Stimulated activated CD4-positive, alpha-beta T cell treated with anti-CD3 and anti-CD28 coated beads, Interleukin-12 subunit alpha, Interleukin-12 subunit beta, amount 100 ng/mL, for 24 hours (primary cell): ENCODE results near the gene IAPP.
"Not testable (repeated sequence)": the region's sequence is repeated elsewhere in the genome, so short reads cannot be mapped to it uniquely, and the experiment has no call there.

Experiments used
- DNase-seq, 2 experiments: peaks; one replicate each; pipeline ENCODE4 v3.0.0-alpha.2; 2020; ENCODE audit warnings: low read depth in 2 of 2

Gene IAPP

DNA sequence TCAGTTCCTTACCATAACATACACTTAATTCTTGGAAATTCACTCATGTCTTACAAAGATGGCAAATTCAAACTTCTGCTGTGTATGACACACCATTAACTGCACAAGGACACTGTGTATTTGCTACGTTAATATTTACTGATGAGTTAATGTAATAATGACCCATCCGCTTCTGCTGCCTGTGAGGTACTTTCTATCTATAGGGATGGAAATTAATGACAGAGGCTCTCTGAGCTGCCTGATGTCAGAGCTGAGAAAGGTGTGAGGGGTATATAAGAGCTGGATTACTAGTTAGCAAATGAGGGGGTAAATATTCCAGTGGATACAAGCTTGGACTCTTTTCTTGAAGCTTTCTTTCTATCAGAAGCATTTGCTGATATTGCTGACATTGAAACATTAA is at the start of gene IAPP:
IAPP (plus strand) TSS at position 301 of the 400 bp plus-strand sequence. CDS start 450 bp downstream, outside the sequence.
- DNase-seq: no peak

DNA sequence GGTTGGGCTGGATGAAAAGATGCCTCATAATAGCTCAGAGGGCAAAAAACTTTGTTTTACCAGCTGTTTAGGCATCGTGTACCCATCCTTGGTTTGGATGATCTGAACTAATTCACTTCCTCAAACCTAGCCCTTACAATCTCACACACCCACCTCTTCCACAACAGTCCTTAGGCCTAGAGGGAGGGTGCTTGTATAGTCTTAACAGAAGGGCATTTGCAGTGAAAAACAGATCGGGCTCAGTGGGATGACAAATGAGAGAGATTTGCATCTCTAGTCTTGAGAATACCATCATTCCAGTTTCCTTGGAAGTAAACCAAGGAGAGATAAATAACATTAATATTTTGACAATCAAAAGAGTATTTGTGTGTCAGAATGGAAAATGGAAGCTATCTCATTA is 49.0 kb upstream of the IAPP start:
- DNase-seq: no peak

DNA sequence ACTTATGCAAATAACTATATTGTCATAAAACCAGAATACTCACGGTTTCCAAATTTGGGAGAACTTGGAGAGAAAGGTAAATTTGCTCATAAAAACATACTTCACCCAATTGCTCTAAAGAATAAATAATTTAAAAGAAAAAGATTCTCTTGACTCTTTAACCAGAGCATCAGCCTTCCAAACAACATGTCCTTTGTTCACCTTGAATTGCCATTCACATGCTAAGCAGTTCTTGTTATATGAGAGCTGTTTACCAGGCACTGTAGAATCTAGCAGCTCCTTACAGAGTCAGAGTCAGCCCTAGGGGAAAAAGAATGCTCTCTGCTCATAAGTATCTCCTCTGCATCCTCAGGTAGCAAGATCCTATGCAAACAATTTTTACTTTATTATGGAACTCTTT is 48.2 kb upstream of the IAPP start:
- DNase-seq: no peak

- DNase-seq: no peak
These were observed 44.1 kb upstream of the IAPP start for GRCh38 chr12:21328578-21328977.

DNA sequence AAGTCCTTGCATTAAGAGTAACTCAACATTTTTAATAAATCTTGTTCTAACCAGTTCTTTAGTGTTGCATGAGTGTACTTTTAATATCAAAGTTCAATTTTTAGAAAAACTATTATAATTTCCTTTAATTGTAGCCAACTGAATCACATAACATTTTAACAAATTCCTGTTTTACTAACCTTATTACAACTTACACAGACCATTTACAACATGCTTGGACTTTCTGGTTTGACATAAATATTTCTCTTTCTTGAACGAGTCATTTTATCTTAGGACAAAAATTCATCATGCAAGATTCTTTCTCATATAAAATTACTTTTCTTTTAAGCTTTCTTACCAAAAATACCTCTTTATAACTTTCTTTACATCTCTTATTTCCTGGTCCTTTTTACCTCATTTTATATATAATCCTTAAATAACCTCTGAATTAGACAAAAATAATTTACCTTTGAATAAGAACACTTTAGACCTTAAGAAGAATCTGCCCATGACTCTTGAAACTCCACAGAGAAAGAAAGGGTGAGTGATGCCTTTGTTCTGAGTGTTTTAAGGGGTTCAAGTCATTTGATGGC is 41.9 kb upstream of the IAPP start:
- no peak for DNase-seq

- no peak for DNase-seq
These were observed 37.9 kb upstream of the IAPP start, which contains the start of gene SLCO1A2 for GRCh38 chr12:21334771-21335325. Gene SLCO1A2 (minus strand): TSS chr12:21334917. CDS start chr12:21334647, 270 bp downstream.

GRCh38 chr12:21336656-21337055 is 36.0 kb upstream of the IAPP start:
- DNase-seq: no peak

- no peak for DNase-seq
These were observed 35.2 kb upstream of the IAPP start for GRCh38 chr12:21337453-21337852.

DNA sequence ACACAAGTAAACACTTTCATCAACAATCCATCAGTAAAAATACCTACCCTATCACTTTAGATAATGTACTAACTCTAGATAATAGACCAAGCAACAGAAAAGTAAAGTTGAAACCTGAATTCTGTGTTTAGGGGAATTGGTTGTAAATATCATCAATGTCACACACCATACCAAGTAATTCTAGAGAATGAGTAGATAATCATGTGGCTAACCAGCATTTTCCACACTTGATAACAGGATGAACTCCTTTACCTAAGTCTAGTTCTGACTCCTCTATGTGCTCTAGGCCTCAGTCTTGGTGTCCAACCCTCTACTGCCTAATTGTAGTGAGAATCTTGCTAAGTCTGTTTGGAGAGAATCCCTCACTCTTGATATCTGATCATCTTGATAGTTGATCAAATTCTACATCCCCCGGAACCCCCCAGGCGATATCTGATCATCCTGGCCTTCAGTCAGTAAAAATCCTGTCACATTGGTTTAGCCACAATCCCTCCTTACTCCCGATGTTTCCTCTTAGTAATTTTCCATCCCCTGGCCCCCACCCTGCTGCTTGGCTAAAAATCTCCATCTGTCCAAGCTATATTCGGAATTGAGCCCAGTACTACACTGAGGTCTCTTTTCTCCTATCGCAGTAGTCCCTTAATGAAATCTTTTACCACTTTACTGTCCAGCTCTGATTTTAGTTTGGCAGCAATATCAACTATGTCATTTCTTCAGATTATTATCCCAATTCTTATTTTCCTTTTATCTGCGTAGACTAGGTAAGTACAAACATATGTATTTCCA is 34.5 kb upstream of the IAPP start:
- DNase-seq: no peak

DNA sequence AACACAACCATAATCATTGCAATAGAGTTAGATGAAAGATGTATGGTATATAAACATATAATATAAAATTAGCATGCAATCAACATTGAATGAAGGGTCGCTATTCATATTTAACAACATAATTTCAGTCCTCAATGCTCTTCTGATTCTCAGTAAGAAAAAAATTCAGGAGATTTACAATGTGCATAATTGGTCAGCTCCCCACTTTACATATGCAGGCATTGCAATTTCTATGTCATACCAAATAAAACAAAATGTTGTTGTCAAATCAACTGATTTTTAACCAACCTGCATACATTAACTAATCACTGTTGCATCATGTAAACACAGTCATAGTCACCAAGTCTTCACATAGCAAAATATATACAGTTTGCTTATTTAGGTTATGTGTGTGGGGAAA is 32.8 kb upstream of the IAPP start:
- DNase-seq: no peak

- no peak for DNase-seq
These were observed 32.3 kb upstream of the IAPP start for GRCh38 chr12:21340403-21340802.

DNA sequence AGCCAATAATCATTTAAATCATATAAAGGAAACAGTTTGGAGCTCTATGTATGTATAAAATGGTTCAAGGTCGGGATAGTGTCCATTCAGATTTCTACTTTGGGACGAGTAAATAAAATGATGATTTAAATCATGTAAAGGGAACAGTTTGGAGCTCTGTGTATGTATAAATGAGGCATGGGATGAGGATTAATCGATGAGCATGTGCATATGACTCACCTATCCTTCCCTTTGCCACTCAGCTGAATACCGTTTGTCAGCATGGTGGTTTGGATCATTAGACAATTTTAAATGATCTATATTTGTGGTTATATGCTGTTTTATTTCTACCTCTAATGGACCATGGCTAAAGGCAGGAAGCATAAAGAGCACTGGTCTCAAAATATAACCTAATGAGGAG is 30.9 kb upstream of the IAPP start:
- no peak for DNase-seq

DNA sequence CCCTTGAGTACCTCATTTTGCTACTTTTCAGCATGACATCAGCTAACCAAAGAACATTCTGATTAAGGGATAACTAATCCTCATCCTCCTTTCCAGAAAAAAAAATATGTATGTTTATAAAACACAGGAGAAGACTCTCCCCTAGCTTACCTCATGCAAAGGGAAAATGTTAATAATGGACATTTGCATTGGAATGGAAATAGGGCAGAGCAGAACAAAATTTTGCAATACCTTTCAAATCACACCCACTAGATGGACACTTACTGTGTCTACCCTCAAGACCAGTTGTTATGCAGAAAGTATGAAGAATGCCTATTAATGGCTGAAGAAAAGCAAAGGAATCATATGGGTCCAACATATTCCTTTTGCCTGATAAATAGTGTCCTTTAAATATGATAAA is 29.1 kb upstream of the IAPP start:
- no peak for DNase-seq

GRCh38 chr12:21346542-21347205 is 26.0 kb upstream of the IAPP start:
- DNase-seq: no peak

- DNase-seq: no peak
These were observed 21.7 kb upstream of the IAPP start for GRCh38 chr12:21350975-21351374.

DNA sequence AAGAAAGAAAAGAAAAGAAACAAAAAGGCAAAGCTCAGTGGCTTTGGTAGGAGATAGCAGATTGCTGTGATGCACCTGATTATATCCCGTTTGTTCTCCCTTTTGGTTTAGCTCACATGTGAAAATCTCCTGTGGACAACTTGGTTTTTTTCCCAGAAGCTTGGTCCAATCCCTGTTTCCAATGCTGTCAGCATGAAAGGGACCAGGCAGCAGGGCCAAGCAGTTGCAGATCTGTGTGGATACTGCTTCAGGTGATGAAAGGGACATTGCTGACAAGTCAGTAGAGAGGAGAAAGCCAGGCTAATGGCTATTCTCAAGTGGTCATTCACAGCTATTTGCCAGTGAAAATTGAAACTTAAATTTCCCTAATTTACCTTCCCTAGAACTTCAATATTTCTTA is 19.2 kb upstream of the IAPP start:
- DNase-seq: no peak

- no peak for DNase-seq
These were observed 18.8 kb upstream of the IAPP start for GRCh38 chr12:21353948-21354347.

DNA sequence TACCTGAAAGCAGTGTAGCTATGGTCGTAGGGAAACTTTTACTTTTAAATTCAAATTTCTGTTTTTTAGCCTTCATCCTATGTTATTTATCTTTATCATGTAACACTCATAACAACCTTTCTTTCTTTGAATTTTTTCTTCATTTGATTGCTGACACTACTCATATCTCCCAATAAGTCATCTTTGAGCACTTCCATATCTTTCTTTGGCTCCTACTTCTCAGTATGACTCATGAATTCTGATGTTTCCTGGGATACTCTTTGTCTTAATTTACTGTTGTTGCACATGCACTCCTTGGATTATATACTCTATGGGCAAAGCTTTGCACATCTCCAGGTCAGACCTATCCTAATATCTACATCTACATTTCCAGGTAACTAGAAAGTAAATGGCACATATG is 18.1 kb upstream of the IAPP start:
- no peak for DNase-seq

- DNase-seq: not testable (repeated sequence)
These were observed 12.1 kb upstream of the IAPP start for GRCh38 chr12:21360632-21361031.

DNA sequence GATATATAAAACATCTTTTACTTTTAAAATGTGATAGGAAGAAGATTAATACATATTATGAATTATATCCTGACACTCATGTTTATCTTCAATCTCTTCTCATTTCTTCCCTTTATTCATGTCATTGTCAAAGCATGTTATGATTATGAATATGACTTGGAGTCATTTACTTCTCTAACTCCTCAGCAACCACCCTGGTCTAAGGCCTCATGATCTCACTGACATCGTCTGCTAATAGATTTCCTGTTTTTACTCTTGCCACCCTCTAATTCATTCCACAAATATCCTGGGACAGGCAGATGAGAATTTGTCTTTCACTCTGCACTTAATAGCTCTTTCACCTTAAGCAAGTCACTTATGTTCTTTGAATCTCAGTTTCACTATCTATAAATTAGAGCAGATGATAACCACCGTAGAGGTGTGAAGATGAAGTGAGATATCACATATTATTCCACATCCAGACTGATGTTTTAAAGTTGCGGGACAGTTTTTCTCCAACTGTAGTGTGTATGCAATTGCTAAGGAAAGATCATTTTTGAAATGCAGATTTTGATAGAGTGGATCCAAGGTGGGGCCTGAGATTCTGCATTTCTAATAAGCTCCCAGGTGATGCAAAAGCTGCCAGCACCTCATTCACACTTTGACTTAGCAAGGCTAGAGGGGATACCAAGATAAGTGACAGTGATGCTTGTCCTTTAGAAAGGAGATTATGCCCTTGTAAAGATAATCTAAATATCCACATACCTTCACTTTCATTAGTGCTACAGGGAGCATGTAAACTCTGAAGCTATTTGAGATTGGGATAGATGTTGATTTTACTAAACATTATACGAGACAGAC is 3.3 kb upstream of the IAPP start:
- DNase-seq: no peak

- no peak for DNase-seq
These were observed 1.8 kb upstream of the IAPP start for GRCh38 chr12:21370845-21371449.
